HEK293 (cell line): ENCODE data around the gene WASF2.

ENCODE experiments used
- GLIS2 ChIP-seq: fragments of 450-650 bp; formaldehyde crosslinking; IDR thresholded peaks from 2 replicates; pipeline ENCODE4 v1.5.1; 2016; ENCODE audit warnings: missing biosample characterization, missing genetic modification characterization
- IKZF3 ChIP-seq: fragments of 450-650 bp; IDR thresholded peaks from 2 replicates; pipeline ENCODE4 v1.5.0; 2018; ENCODE audit warnings: missing biosample characterization, mild to moderate bottlenecking, missing genetic modification characterization, moderate library complexity
- KLF9 ChIP-seq: fragments of 450-650 bp; formaldehyde crosslinking; IDR thresholded peaks from 2 replicates; pipeline ENCODE4 v1.5.1; 2016; ENCODE audit warnings: missing biosample characterization, missing genetic modification characterization, low read depth
- MEIS1 ChIP-seq: sonication (generic); formaldehyde crosslinking; IDR thresholded peaks from 2 replicates; pipeline ENCODE4 v1.8.1; 2022; ENCODE audit warnings: missing genetic modification reagents, mild to moderate bottlenecking, borderline replicate concordance
- OSR2 ChIP-seq: fragments of 450-650 bp; formaldehyde crosslinking; IDR thresholded peaks from 2 replicates; pipeline ENCODE4 v1.5.1; 2016; ENCODE audit warnings: missing biosample characterization, missing genetic modification characterization
- SCRT2 ChIP-seq: fragments of 450-650 bp; formaldehyde crosslinking; IDR thresholded peaks from 2 replicates; pipeline ENCODE4 v1.5.1; 2016; ENCODE audit warnings: missing biosample characterization, missing genetic modification characterization
- SP2 ChIP-seq: fragments of 450-650 bp; formaldehyde crosslinking; IDR thresholded peaks from 2 replicates; pipeline ENCODE4 v1.5.1; 2016; ENCODE audit warnings: missing biosample characterization, missing genetic modification characterization
- SP3 ChIP-seq: fragments of 450-650 bp; formaldehyde crosslinking; IDR thresholded peaks from 2 replicates; pipeline ENCODE4 v1.5.1; 2016; ENCODE audit warnings: missing biosample characterization, missing genetic modification characterization
- TRIM28 ChIP-seq: IDR thresholded peaks from 2 replicates; pipeline ENCODE4 v1.6.1; 2011; ENCODE audit warnings: low read length, control low read depth, borderline replicate concordance
- ZBTB17 ChIP-seq: fragments of 450-650 bp; formaldehyde crosslinking; IDR thresholded peaks from 2 replicates; pipeline ENCODE4 v1.5.1; 2016; ENCODE audit warnings: missing biosample characterization, missing genetic modification characterization
- ZBTB20 ChIP-seq: fragments of 450-650 bp; formaldehyde crosslinking; IDR thresholded peaks from 2 replicates; pipeline ENCODE4 v1.5.1; 2016; ENCODE audit warnings: missing biosample characterization, missing genetic modification characterization
- ZEB2 ChIP-seq: fragments of 450-650 bp; formaldehyde crosslinking; IDR thresholded peaks from 2 replicates; pipeline ENCODE4 v1.5.1; 2016; ENCODE audit warnings: missing biosample characterization, missing genetic modification characterization
- ZFHX2 ChIP-seq: fragments of 450-650 bp; formaldehyde crosslinking; conservative IDR thresholded peaks from 2 replicates; pipeline ENCODE4 v1.5.1; 2016; ENCODE audit warnings: missing biosample characterization, missing genetic modification characterization
- ZFP69B ChIP-seq: fragments of 450-650 bp; formaldehyde crosslinking; IDR thresholded peaks from 2 replicates; pipeline ENCODE4 v1.5.1; 2016; ENCODE audit warnings: missing biosample characterization, missing genetic modification characterization
- ZIC2 ChIP-seq: fragments of 450-650 bp; formaldehyde crosslinking; IDR thresholded peaks from 2 replicates; pipeline ENCODE4 v1.5.1; 2016; ENCODE audit warnings: missing biosample characterization, missing genetic modification characterization
- ZNF112 ChIP-seq: fragments of 450-650 bp; formaldehyde crosslinking; IDR thresholded peaks from 2 replicates; pipeline ENCODE4 v1.5.0; 2017; ENCODE audit warnings: missing biosample characterization, missing genetic modification characterization
- ZNF214 ChIP-seq: fragments of 450-650 bp; formaldehyde crosslinking; IDR thresholded peaks from 2 replicates; pipeline ENCODE4 v1.5.1; 2017; ENCODE audit warnings: missing biosample characterization, mild to moderate bottlenecking, missing genetic modification characterization, borderline replicate concordance
- ZNF292 ChIP-seq: fragments of 450-650 bp; formaldehyde crosslinking; IDR thresholded peaks from 2 replicates; pipeline ENCODE4 v1.5.1; 2016; ENCODE audit warnings: low read depth, missing biosample characterization, missing genetic modification characterization, borderline replicate concordance
- ZNF335 ChIP-seq: fragments of 450-650 bp; formaldehyde crosslinking; conservative IDR thresholded peaks from 2 replicates; pipeline ENCODE4 v1.5.1; 2016; ENCODE audit warnings: missing biosample characterization, missing genetic modification characterization
- ZNF366 ChIP-seq: fragments of 450-650 bp; formaldehyde crosslinking; conservative IDR thresholded peaks from 2 replicates; pipeline ENCODE4 v1.5.1; 2016; ENCODE audit warnings: missing biosample characterization, missing genetic modification characterization
- ZNF423 ChIP-seq: fragments of 450-650 bp; formaldehyde crosslinking; IDR thresholded peaks from 2 replicates; pipeline ENCODE4 v1.5.1; 2016; ENCODE audit warnings: missing biosample characterization, missing genetic modification characterization
- ZNF610 ChIP-seq: fragments of 450-650 bp; formaldehyde crosslinking; IDR thresholded peaks from 2 replicates; pipeline ENCODE4 v1.5.1; 2016; ENCODE audit warnings: missing biosample characterization, missing genetic modification characterization, borderline replicate concordance
- ZNF692 ChIP-seq: fragments of 450-650 bp; formaldehyde crosslinking; IDR thresholded peaks from 2 replicates; pipeline ENCODE4 v1.5.1; 2016; ENCODE audit warnings: missing biosample characterization, missing genetic modification characterization
- ZNF76 ChIP-seq: fragments of 450-650 bp; formaldehyde crosslinking; IDR thresholded peaks from 2 replicates; pipeline ENCODE4; 2016; ENCODE audit warnings: low read depth, missing biosample characterization, missing genetic modification characterization, borderline replicate concordance
- TF ChIP-seq, protein P1 (sequence below): fragments of 450-650 bp; formaldehyde crosslinking; IDR thresholded peaks from 2 replicates; pipeline ENCODE4 v1.5.1; 2016; ENCODE audit warnings: missing biosample characterization, missing genetic modification characterization
- TF ChIP-seq, protein P2 (sequence below): fragments of 450-650 bp; formaldehyde crosslinking; IDR thresholded peaks from 2 replicates; pipeline ENCODE4 v1.5.1; 2017; ENCODE audit warnings: missing biosample characterization, missing genetic modification characterization
- TF ChIP-seq, protein P3 (sequence below): fragments of 450-650 bp; formaldehyde crosslinking; IDR thresholded peaks from 2 replicates; pipeline ENCODE4 v1.5.1; 2016; ENCODE audit warnings: missing biosample characterization, missing genetic modification characterization
- TF ChIP-seq, protein P4 (sequence below): fragments of 450-650 bp; formaldehyde crosslinking; IDR thresholded peaks from 2 replicates; pipeline ENCODE4 v1.5.1; 2016; ENCODE audit warnings: missing biosample characterization, missing genetic modification characterization, borderline replicate concordance

Gene WASF2

GRCh38 chr1:27525296-27526272 lies 35.6 kb upstream of the WASF2 start (continued):
- TF ChIP-seq, protein P1, sequence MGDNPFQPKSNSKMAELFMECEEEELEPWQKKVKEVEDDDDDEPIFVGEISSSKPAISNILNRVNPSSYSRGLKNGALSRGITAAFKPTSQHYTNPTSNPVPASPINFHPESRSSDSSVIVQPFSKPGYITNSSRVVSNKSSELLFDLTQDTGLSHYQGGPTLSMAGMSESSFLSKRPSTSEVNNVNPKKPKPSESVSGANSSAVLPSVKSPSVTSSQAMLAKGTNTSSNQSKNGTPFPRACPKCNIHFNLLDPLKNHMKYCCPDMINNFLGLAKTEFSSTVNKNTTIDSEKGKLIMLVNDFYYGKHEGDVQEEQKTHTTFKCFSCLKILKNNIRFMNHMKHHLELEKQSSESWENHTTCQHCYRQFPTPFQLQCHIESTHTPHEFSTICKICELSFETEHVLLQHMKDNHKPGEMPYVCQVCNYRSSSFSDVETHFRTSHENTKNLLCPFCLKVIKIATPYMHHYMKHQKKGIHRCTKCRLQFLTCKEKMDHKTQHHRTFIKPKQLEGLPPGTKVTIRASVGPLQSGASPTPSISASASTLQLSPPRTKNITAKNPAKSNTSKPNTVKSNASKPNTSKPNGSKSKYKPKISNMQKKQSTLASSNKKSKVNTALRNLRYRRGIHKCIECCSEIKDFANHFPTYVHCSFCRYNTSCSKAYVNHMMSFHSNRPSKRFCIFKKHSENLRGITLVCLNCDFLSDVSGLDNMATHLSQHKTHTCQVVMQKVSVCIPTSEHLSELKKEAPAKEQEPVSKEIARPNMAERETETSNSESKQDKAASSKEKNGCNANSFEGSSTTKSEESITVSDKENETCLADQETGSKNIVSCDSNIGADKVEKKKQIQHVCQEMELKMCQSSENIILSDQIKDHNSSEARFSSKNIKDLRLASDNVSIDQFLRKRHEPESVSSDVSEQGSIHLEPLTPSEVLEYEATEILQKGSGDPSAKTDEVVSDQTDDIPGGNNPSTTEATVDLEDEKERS (tag by site-specific recombination): no peak
- peak; percentile 60; the same call in 1 of the 2 replicates for TF ChIP-seq ZBTB20 (tag by site-specific recombination)
- no peak for TF ChIP-seq MEIS1 (CRISPR knock-in tag)
- peak; percentile 38; the same call in 1 of the 2 replicates for TF ChIP-seq ZNF335
- peak; percentile 90 for TF ChIP-seq ZFP69B (tag by site-specific recombination)
- TF ChIP-seq ZNF692: peak; percentile 90
- TF ChIP-seq SP3 (tag by site-specific recombination): peak; percentile 75
- TF ChIP-seq, protein P2, sequence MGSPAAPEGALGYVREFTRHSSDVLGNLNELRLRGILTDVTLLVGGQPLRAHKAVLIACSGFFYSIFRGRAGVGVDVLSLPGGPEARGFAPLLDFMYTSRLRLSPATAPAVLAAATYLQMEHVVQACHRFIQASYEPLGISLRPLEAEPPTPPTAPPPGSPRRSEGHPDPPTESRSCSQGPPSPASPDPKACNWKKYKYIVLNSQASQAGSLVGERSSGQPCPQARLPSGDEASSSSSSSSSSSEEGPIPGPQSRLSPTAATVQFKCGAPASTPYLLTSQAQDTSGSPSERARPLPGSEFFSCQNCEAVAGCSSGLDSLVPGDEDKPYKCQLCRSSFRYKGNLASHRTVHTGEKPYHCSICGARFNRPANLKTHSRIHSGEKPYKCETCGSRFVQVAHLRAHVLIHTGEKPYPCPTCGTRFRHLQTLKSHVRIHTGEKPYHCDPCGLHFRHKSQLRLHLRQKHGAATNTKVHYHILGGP (tag by site-specific recombination): no peak
- peak; percentile 77 for TF ChIP-seq ZFHX2 (tag by site-specific recombination)
- TF ChIP-seq TRIM28: peak; percentile 66; the same call in 1 of the 2 replicates
- TF ChIP-seq ZBTB17 (tag by site-specific recombination): peak; percentile 65
- TF ChIP-seq ZNF610 (tag by site-specific recombination): 0 out of 2 replicates have a peak, but pooled peaks have one; percentile 16
- TF ChIP-seq, protein P3, sequence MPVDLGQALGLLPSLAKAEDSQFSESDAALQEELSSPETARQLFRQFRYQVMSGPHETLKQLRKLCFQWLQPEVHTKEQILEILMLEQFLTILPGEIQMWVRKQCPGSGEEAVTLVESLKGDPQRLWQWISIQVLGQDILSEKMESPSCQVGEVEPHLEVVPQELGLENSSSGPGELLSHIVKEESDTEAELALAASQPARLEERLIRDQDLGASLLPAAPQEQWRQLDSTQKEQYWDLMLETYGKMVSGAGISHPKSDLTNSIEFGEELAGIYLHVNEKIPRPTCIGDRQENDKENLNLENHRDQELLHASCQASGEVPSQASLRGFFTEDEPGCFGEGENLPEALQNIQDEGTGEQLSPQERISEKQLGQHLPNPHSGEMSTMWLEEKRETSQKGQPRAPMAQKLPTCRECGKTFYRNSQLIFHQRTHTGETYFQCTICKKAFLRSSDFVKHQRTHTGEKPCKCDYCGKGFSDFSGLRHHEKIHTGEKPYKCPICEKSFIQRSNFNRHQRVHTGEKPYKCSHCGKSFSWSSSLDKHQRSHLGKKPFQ: 0 out of 2 replicates have a peak, but pooled peaks have one; percentile 32
- TF ChIP-seq ZNF366 (tag by site-specific recombination): 0 out of 2 replicates have a peak, but pooled peaks have one; percentile 39
- TF ChIP-seq, protein P4, sequence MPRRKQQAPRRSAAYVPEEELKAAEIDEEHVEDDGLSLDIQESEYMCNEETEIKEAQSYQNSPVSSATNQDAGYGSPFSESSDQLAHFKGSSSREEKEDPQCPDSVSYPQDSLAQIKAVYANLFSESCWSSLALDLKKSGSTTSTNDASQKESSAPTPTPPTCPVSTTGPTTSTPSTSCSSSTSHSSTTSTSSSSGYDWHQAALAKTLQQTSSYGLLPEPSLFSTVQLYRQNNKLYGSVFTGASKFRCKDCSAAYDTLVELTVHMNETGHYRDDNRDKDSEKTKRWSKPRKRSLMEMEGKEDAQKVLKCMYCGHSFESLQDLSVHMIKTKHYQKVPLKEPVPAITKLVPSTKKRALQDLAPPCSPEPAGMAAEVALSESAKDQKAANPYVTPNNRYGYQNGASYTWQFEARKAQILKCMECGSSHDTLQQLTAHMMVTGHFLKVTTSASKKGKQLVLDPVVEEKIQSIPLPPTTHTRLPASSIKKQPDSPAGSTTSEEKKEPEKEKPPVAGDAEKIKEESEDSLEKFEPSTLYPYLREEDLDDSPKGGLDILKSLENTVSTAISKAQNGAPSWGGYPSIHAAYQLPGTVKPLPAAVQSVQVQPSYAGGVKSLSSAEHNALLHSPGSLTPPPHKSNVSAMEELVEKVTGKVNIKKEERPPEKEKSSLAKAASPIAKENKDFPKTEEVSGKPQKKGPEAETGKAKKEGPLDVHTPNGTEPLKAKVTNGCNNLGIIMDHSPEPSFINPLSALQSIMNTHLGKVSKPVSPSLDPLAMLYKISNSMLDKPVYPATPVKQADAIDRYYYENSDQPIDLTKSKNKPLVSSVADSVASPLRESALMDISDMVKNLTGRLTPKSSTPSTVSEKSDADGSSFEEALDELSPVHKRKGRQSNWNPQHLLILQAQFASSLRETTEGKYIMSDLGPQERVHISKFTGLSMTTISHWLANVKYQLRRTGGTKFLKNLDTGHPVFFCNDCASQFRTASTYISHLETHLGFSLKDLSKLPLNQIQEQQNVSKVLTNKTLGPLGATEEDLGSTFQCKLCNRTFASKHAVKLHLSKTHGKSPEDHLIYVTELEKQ: no peak
- peak; percentile 54 for TF ChIP-seq SP2 (tag by site-specific recombination)
- TF ChIP-seq ZEB2 (tag by site-specific recombination): no peak
- no peak for TF ChIP-seq ZNF112
- TF ChIP-seq SCRT2 (tag by site-specific recombination): no peak
- TF ChIP-seq ZNF292 (tag by site-specific recombination): no peak
- TF ChIP-seq ZNF76 (tag by site-specific recombination): peak; percentile 75; the same call in 1 of the 2 replicates
- TF ChIP-seq ZIC2 (tag by site-specific recombination): peak; percentile 94
- TF ChIP-seq KLF9 (tag by site-specific recombination): peak; percentile 63
- no peak for TF ChIP-seq ZNF214 (tag by site-specific recombination)
- TF ChIP-seq IKZF3 (tag by site-specific recombination): 0 out of 2 replicates have a peak, but pooled peaks have one; percentile 24
- TF ChIP-seq GLIS2 (tag by site-specific recombination): peak; percentile 64
- peak; percentile 51 for TF ChIP-seq ZNF423
- peak; percentile 90 for TF ChIP-seq OSR2 (tag by site-specific recombination)
